ENCODE measurements around the gene PROX2.

DNA sequence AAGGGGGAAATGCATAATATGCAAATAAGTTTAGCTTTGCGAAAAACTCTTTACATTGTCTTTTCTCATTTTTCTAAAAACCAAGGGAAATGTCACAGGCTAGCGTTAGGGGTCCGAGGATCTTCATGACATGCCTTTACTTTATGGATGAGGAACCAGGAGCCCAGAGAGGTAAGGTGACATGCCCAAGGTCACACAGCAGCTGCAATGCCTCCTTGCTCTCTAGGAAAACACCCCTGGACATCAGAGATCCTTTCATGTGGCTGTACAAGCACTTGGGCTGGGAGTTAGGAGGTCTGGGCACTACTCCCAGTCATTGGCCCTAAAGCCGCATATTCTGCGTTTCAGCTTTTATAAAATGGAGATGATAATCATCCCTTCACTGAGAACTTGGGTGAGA lies 741 bp downstream of the PROX2 start:
- TF ChIP-seq CTCF (IDR thresholded peaks at IDR 0.05) (no peak), POLR2A (IDR thresholded peaks at IDR 0.05) (no peak)
